NCI-H187 (cell line): ENCODE measurements around the gene SLC36A3.

Experiments used
- DNase-seq, 2 experiments: peaks; one replicate each; lab custom pipeline; 2025; lab: John Stamatoyannopoulos, UW

Gene SLC36A3

GRCh38 chr5:151298063-151298855 is 5.3 kb downstream of the SLC36A3 start:
- no peak for DNase-seq

- no peak for DNase-seq
Measured at GRCh38 chr5:151296974-151297373, 6.6 kb downstream of the SLC36A3 start.

GRCh38 chr5:151296478-151296830 is 7.1 kb downstream of the SLC36A3 start:
- DNase-seq, result no peak

- DNase-seq, result no peak
Measured at GRCh38 chr5:151295791-151296477, 7.6 kb downstream of the SLC36A3 start.

- DNase-seq, result no peak
Measured at GRCh38 chr5:151295138-151295537, 8.4 kb downstream of the SLC36A3 start.

GRCh38 chr5:151293624-151294023 is 9.9 kb downstream of the SLC36A3 start:
- DNase-seq, result no peak

- peak in 1 of 2 experiments; percentile 36 for DNase-seq
Measured at GRCh38 chr5:151288180-151288579, 15.4 kb downstream of the SLC36A3 start.

- no peak for DNase-seq
Measured at GRCh38 chr5:151286246-151286645, 17.3 kb downstream of the SLC36A3 start.

GRCh38 chr5:151285683-151286082 is 17.9 kb downstream of the SLC36A3 start:
- DNase-seq, result no peak

GRCh38 chr5:151284392-151284967 is 19.1 kb downstream of the SLC36A3 start:
- no peak for DNase-seq

GRCh38 chr5:151283120-151283825 is 20.3 kb downstream of the SLC36A3 start:
- no peak for DNase-seq

GRCh38 chr5:151281001-151281639 is 22.4 kb downstream of the SLC36A3 start:
- DNase-seq, result no peak

- DNase-seq, result no peak
Measured at GRCh38 chr5:151280443-151280842, 23.1 kb downstream of the SLC36A3 start.

- no peak for DNase-seq
Measured at GRCh38 chr5:151278845-151279244, 24.7 kb downstream of the SLC36A3 start.

- DNase-seq, result no peak
Measured at GRCh38 chr5:151275803-151276202, 27.8 kb downstream of the SLC36A3 start.

- DNase-seq, result no peak
Measured at GRCh38 chr5:151274666-151275065, 28.9 kb downstream of the SLC36A3 start.

GRCh38 chr5:151271336-151271735 is 32.2 kb downstream of the SLC36A3 start:
- DNase-seq, result no peak

- DNase-seq, result no peak
Measured at GRCh38 chr5:151270599-151270998, 33.0 kb downstream of the SLC36A3 start.

GRCh38 chr5:151267491-151268260 is 35.9 kb downstream of the SLC36A3 start:
- DNase-seq, result no peak

- DNase-seq, result no peak
Measured at GRCh38 chr5:151264113-151264512, 39.5 kb downstream of the SLC36A3 start.

GRCh38 chr5:151262532-151262931 is 41.0 kb downstream of the SLC36A3 start:
- DNase-seq, result no peak
